Ishikawa (cell line): ENCODE measurements around the gene ACAP2.

Source experiments
- CEBPB ChIP-seq: IDR thresholded peaks from 2 replicates; pipeline ENCODE4 v1.6.1; 2012
- CREB1 ChIP-seq: IDR thresholded peaks from 2 replicates; pipeline ENCODE4 v1.6.1; 2012; ENCODE audit warnings: low read depth
- EGR1 ChIP-seq: IDR thresholded peaks from 2 replicates; pipeline ENCODE4 v1.6.1; 2012
- EP300 ChIP-seq: IDR thresholded peaks from 2 replicates; pipeline ENCODE4 v1.6.1; 2012; ENCODE audit warnings: borderline replicate concordance
- FOXM1 ChIP-seq: IDR thresholded peaks from 2 replicates; pipeline ENCODE4 v1.6.1; 2012; ENCODE audit warnings: low read depth, borderline replicate concordance
- MAX ChIP-seq: IDR thresholded peaks from 2 replicates; pipeline ENCODE4 v1.6.1; 2012
- NFIC ChIP-seq: IDR thresholded peaks from 2 replicates; pipeline ENCODE4 v1.6.1; 2012
- RAD21 ChIP-seq: IDR thresholded peaks from 2 replicates; pipeline ENCODE4 v1.6.1; 2012; ENCODE audit warnings: low read depth
- REST ChIP-seq: IDR thresholded peaks from 2 replicates; pipeline ENCODE4 v1.6.1; 2012; ENCODE audit warnings: low read depth, mild to moderate bottlenecking
- TAF1 ChIP-seq: IDR thresholded peaks from 2 replicates; pipeline ENCODE4 v1.6.1; 2012; ENCODE audit warnings: low read depth, mild to moderate bottlenecking
- TCF12 ChIP-seq: IDR thresholded peaks from 2 replicates; pipeline ENCODE4 v1.6.1; 2012; ENCODE audit warnings: low read depth
- TEAD4 ChIP-seq: IDR thresholded peaks from 2 replicates; pipeline ENCODE4 v1.6.1; 2012
- USF1 ChIP-seq: IDR thresholded peaks from 2 replicates; pipeline ENCODE4 v1.6.1; 2012
- YY1 ChIP-seq: IDR thresholded peaks from 2 replicates; pipeline ENCODE4 v1.6.1; 2012; ENCODE audit warnings: low read depth
- ZBTB7A ChIP-seq: IDR thresholded peaks from 2 replicates; pipeline ENCODE4 v1.6.1; 2012; ENCODE audit warnings: low read depth

The ACAP2 gene

GRCh38 chr3:195442573-195443390, at the start of gene ACAP2:
Gene ACAP2, minus strand, starts transcription at chr3:195443020. Its CDS starts 173 bp downstream, at chr3:195442847.
- TF ChIP-seq CREB1 (peak; percentile 8; the same call in 1 of the 2 replicates), EGR1 (peak; percentile 70), FOXM1 (peak; percentile 43), EP300 (no peak), RAD21 (peak; percentile 4; the same call in 1 of the 2 replicates), TCF12 (no peak), NFIC (no peak), TEAD4 (0 out of 2 replicates have a peak, but pooled peaks have one; percentile 19), YY1 (0 out of 2 replicates have a peak, but pooled peaks have one; percentile 48), REST (no peak), USF1 (peak; percentile 98), MAX (peak; percentile 89), ZBTB7A (peak; percentile 17; the same call in 1 of the 2 replicates), CEBPB (no peak), TAF1 (peak; percentile 90)

GRCh38 chr3:195475614-195476013, 32.8 kb upstream of the ACAP2 start:
- TF ChIP-seq MAX, result no peak

GRCh38 chr3:195468841-195469240, 26.0 kb upstream of the ACAP2 start:
- TF ChIP-seq TCF12, result no peak

GRCh38 chr3:195468391-195468776, 25.6 kb upstream of the ACAP2 start:
- TF ChIP-seq NFIC (no peak), TAF1 (no peak), FOXM1 (no peak), EP300 (no peak), TEAD4 (no peak), EGR1 (no peak), ZBTB7A (no peak), USF1 (no peak), TCF12 (no peak), REST (no peak), YY1 (no peak), CEBPB (no peak)

GRCh38 chr3:195467641-195468390, 25.0 kb upstream of the ACAP2 start:
- TF ChIP-seq MAX (no peak), EGR1 (no peak), REST (no peak), TEAD4 (no peak), NFIC (no peak), YY1 (no peak), USF1 (no peak), CREB1 (no peak), CEBPB (no peak), EP300 (no peak), FOXM1 (no peak)
